GM18505 (cell line): Measurements from ENCODE around the gene ATF7IP.
A peak's percentile ranks its signal among the peaks of the same experiment; 100 is the strongest.

Experiments used
- ATAC-seq: cut with Tn5 transposase; IDR thresholded peaks from one replicate; pipeline ENCODE4 v1.9.1; 2021; ENCODE audit not compliant: unreplicated experiment
- POLR2A ChIP-seq: IDR thresholded peaks from 4 replicates; pipeline ENCODE4 v1.6.1; 2011; ENCODE audit warnings: borderline replicate concordance; ENCODE audit not compliant: insufficient read depth, insufficient read length; ENCODE audit errors: extremely low read depth

The ATF7IP gene

GRCh38 chr12:14410841-14411569 is 45.5 kb downstream of the ATF7IP start:
- no peak for ATAC-seq

GRCh38 chr12:14416658-14417057 is 51.2 kb downstream of the ATF7IP start:
- ATAC-seq = no peak
- no peak for TF ChIP-seq POLR2A

More at GRCh38 chr12:14410841-14411569, 45.5 kb downstream of the ATF7IP start:
- no peak for TF ChIP-seq POLR2A

- TF ChIP-seq POLR2A = no peak
- no peak for ATAC-seq
These were observed 52.2 kb downstream of the ATF7IP start for GRCh38 chr12:14417715-14418114.

- no peak for ATAC-seq
- TF ChIP-seq POLR2A = no peak
These were observed 53.0 kb downstream of the ATF7IP start for GRCh38 chr12:14418451-14418890.

- no peak for ATAC-seq
- TF ChIP-seq POLR2A = no peak
These were observed 57.2 kb downstream of the ATF7IP start for GRCh38 chr12:14422516-14423230.

GRCh38 chr12:14424545-14424944 is 59.1 kb downstream of the ATF7IP start:
- no peak for ATAC-seq
- no peak for TF ChIP-seq POLR2A

GRCh38 chr12:14426792-14427191 is 61.3 kb downstream of the ATF7IP start:
- no peak for ATAC-seq
- TF ChIP-seq POLR2A = no peak

- no peak for ATAC-seq
- no peak for TF ChIP-seq POLR2A
These were observed 62.4 kb downstream of the ATF7IP start for GRCh38 chr12:14427929-14428328.

- no peak for ATAC-seq
- peak; percentile 7 for TF ChIP-seq POLR2A
These were observed 65.0 kb downstream of the ATF7IP start for GRCh38 chr12:14430394-14430986.

- no peak for TF ChIP-seq POLR2A
- ATAC-seq = no peak
These were observed 66.5 kb downstream of the ATF7IP start for GRCh38 chr12:14431975-14432374.

- ATAC-seq = no peak
- TF ChIP-seq POLR2A = no peak
These were observed 70.1 kb downstream of the ATF7IP start for GRCh38 chr12:14435627-14436026.

- no peak for ATAC-seq
- TF ChIP-seq POLR2A = no peak
These were observed 76.9 kb downstream of the ATF7IP start for GRCh38 chr12:14442221-14442881.

- no peak for TF ChIP-seq POLR2A
- no peak for ATAC-seq
These were observed 78.0 kb downstream of the ATF7IP start for GRCh38 chr12:14443531-14443930.
